Motor neuron (in vitro differentiated cells): Measurements from ENCODE around the gene RAI14. TPM values are rescaled to one million over a fixed set of nuclear protein-coding genes. Genes with fewer than 3 reads are reported as not detected.

Experiments
- ATAC-seq, 8 experiments: fragments of 200-7000 bp; cut with Tn5 transposase; replicated peaks in 6 of 8; 2 replicates each; pipeline ENCODE4 v1.8.0; 2021; ENCODE audit warnings: mild to moderate bottlenecking in 8 of 8, moderate library complexity in 8 of 8
- H3K27ac ChIP-seq, 2 donors: fragments of 250-450 bp; sonication (Bioruptor Pico); 2 replicates each; pipeline ENCODE4 v1.9.0; 2021; ENCODE audit warnings: antibody characterized with exemption in 2 of 2, mild to moderate bottlenecking in 2 of 2, moderate library complexity in 1 of 2
- H3K4me1 ChIP-seq, 2 donors: fragments of 250-450 bp; sonication (Bioruptor Pico); replicated peaks in 1 of 2; 2 replicates each; pipeline ENCODE4 v1.6.1; 2021; ENCODE audit warnings: antibody characterized with exemption in 2 of 2, mild to moderate bottlenecking in 2 of 2, moderate library complexity in 1 of 2
- H3K4me3 ChIP-seq, 5 donors: fragments of 250-450 bp; sonication (Bioruptor Pico); 2 replicates each; pipeline ENCODE4 v1.9.0; 2021; ENCODE audit warnings: antibody characterized with exemption in 5 of 5, mild to moderate bottlenecking in 5 of 5, moderate library complexity in 4 of 5
- WGBS, 10 experiments: fragments of 450-650 bp; shearing (Covaris generic); methylation state at CpG; one replicate each; pipeline ENCODE4 v1.0.0; 2022; 5-methylcytosine and 5-hydroxymethylcytosine counted together
- in situ Hi-C, 9 experiments: fragments of 400-800 bp; cut with MboI; loops; one replicate each; pipeline ENCODE4 v1.15.0; 2021; ENCODE audit warnings: low sequenced_read_pairs in 9 of 9, low pct_unique_long_range_greater_than_20kb in 2 of 9; ENCODE audit not compliant: unreplicated experiment in 9 of 9
- total RNA-seq, 8 experiments: library from RNA; unstranded; fragments of 300-600 nt; gene quantifications; 2 replicates each; pipeline versions ENCODE4 v1.2.3 to v1.2.4, GENCODE V29; 2022

Gene RAI14
- total RNA-seq, 8 experiments from 2014 or later = 21.5 to 203 (median 88.2) TPM

- ATAC-seq = no peak
- in situ Hi-C loops = no loop called here
- Histone ChIP-seq H3K4me3 (no peak overlapping the region), H3K4me1 (peaks cover 6 to 13% of the 10 kb centered on the region in 2 donors), H3K27ac (no peak overlapping the region)
- WGBS, 10 experiments = 73 to 100% (median 100%) methylated on average over 1 of the region's 1 CpG; no CpG with 5 or more reads in 4 of the 10 experiments
These were observed 16.1 kb downstream of the RAI14 start for GRCh38 chr5:34672196-34672595.

GRCh38 chr5:34673463-34674125, 17.5 kb downstream of the RAI14 start:
- no peak for ATAC-seq
- Histone ChIP-seq H3K27ac (no peak overlapping the region), H3K4me3 (no peak overlapping the region), H3K4me1 (peaks cover 0 to 13% of the 10 kb centered on the region in 2 donors)
- in situ Hi-C loops = no loop called here
- WGBS, 10 experiments = 44 to 100% (median 83%) methylated on average over 1 to 2 of the region's 4 CpGs; no CpG with 5 or more reads in 5 of the 10 experiments

DNA sequence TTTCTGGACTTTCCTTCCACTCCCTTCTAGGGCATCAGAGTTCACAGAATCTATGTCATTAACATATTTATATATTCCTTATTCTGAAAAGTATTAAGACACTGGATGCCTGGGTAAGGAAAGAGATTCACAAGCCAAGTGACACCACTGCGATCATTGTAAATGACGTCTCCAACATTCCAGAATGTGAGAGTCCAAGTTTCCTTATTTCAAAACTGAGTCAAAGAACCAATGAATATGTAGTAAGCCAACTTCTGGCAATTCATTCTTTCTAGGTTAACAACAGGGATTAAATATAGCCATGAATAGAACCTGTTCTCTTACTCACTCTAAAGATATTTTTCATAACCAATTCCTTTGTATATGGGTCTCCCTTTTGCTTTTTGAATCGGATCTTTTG, 18.1 kb downstream of the RAI14 start:
- Histone ChIP-seq H3K27ac (no peak overlapping the region), H3K4me3 (no peak overlapping the region), H3K4me1 (peaks cover 0 to 13% of the 10 kb centered on the region in 2 donors)
- ATAC-seq = peak in 3 of 8 experiments; percentile 87 to 89 (median 87)
- in situ Hi-C loops = no loop called here
- 0 to 100% (median 87%) methylated on average over 1 to 3 of the region's 3 CpGs; no CpG with 5 or more reads in 2 of the 10 experiments for WGBS, 10 experiments

GRCh38 chr5:34675857-34676256, 19.7 kb downstream of the RAI14 start:
- ATAC-seq = no peak
- Histone ChIP-seq H3K4me1 (peaks cover 0 to 2% of the 10 kb centered on the region in 2 donors), H3K4me3 (no peak overlapping the region), H3K27ac (no peak overlapping the region)
- in situ Hi-C loops = no loop called here
- WGBS, 10 experiments = 20 to 100% (median 71%) methylated on average over 1 to 3 of the region's 3 CpGs; no CpG with 5 or more reads in 2 of the 10 experiments

- no peak for ATAC-seq
- in situ Hi-C loops = no loop called here
- Histone ChIP-seq H3K27ac (no peak overlapping the region), H3K4me3 (no peak overlapping the region), H3K4me1 (no peaks in the 10 kb centered on the region)
- 60 to 100% (median 83%) methylated on average over 1 to 4 of the region's 4 CpGs; no CpG with 5 or more reads in 1 of the 10 experiments for WGBS, 10 experiments
These were observed 20.3 kb downstream of the RAI14 start for GRCh38 chr5:34676416-34676815.

- no peak overlapping the region for H3K27ac ChIP-seq
- no peak for ATAC-seq
- in situ Hi-C loops = no loop called here
- no peak overlapping the region for H3K4me3 ChIP-seq
- no peaks in the 10 kb centered on the region for H3K4me1 ChIP-seq
- WGBS, 10 experiments = 100% methylated on average over 1 to 3 of the region's 3 CpGs; no CpG with 5 or more reads in 7 of the 10 experiments
These were observed 21.3 kb downstream of the RAI14 start for GRCh38 chr5:34677428-34677827.

DNA sequence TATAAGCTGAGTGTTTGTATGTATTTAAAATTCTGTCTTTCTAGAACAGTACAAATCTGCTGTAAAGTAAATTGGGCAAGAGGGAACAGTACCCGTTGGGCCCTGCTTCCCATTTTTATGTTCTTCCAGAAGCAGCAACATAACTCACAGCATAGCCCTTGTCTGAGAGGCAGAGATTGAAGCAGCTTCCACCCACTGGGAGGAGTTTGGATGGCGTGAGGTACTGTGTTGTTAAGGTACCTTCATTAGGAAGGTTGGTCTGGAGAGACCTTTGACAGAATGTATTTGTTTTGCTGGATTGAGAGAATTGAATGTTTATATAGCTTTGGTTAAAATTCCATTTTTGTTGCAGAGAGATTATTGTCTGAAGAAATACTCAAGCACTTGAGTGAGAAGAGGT, 24.8 kb downstream of the RAI14 start:
- no peak for ATAC-seq
- H3K4me3 ChIP-seq = no peak overlapping the region
- no peak overlapping the region for H3K27ac ChIP-seq
- peaks cover 16 to 19% of the 10 kb centered on the region in 2 donors for H3K4me1 ChIP-seq
- in situ Hi-C loops = no loop called here
- 17 to 100% (median 79%) methylated on average over 1 to 2 of the region's 2 CpGs; no CpG with 5 or more reads in 1 of the 10 experiments for WGBS, 10 experiments

DNA sequence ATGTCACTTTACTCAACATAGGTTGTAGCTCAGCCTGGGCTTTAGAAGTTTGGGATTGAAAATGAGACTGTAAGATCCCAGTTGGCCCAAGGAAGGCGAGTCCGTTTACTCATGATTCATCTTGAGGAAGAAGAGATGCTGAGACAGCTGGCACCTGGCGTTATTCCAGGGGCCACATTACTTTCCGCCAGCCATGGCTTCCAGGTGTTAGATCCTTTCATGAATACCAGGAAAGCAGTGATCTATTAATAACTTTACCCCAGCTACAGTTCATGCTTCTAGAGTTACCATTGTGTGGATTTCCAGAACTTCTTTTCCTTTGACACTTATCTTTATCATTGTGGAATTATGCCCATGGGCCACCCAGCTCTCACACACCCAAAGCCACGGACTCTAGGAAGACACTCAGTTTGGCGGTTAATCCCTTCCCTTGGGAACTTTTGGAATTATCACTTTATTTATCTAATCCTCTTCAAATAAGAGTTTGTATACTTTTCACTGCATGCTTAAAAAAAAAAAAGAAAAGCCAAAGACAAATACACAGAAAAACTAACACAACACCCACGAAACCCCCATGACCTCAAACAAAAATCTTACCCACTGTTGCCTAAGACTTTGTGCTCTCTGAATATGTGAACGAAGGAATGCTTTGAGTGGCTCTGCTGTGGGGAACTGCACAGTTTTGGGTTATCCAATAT, 26.9 kb downstream of the RAI14 start:
- ATAC-seq = peak in 1 of 8 experiments; percentile 25
- Histone ChIP-seq H3K4me1 (peaks cover 22 to 35% of the 10 kb centered on the region in 2 donors), H3K27ac (peak overlapping the region in 1 of 2 donors; percentile 34), H3K4me3 (no peak overlapping the region)
- in situ Hi-C loops = no loop called here
- WGBS, 10 experiments = 64 to 100% (median 85%) methylated on average over 2 to 8 of the region's 8 CpGs; no CpG with 5 or more reads in 1 of the 10 experiments

- H3K27ac ChIP-seq = no peak overlapping the region
- ATAC-seq = peak; percentile 64 to 98 (median 85)
- WGBS, 10 experiments = 0 to 100% (median 0%) methylated on average over 1 to 2 of the region's 4 CpGs; no CpG with 5 or more reads in 3 of the 10 experiments
- H3K4me3 ChIP-seq = no peak overlapping the region
- in situ Hi-C loops = no loop called here
- H3K4me1 ChIP-seq = peaks cover 22 to 35% of the 10 kb centered on the region in 2 donors
These were observed 28.3 kb downstream of the RAI14 start for GRCh38 chr5:34684281-34684979.

- no peak for ATAC-seq
- no peak overlapping the region for H3K27ac ChIP-seq
- in situ Hi-C loops = no loop called here
- H3K4me1 ChIP-seq = peaks cover 22 to 35% of the 10 kb centered on the region in 2 donors
- WGBS, 10 experiments = 80 to 100% (median 89%) methylated on average over 1 to 4 of the region's 4 CpGs; no CpG with 5 or more reads in 1 of the 10 experiments
- H3K4me3 ChIP-seq = no peak overlapping the region
These were observed 28.8 kb downstream of the RAI14 start for GRCh38 chr5:34684980-34685352.

GRCh38 chr5:34685485-34686165, 29.5 kb downstream of the RAI14 start:
- peaks cover 22 to 35% of the 10 kb centered on the region in 2 donors for H3K4me1 ChIP-seq
- WGBS, 10 experiments = 0 to 60% (median 0%) methylated on average over 1 of the region's 1 CpG; no CpG with 5 or more reads in 5 of the 10 experiments
- peak in 3 of 8 experiments; percentile 16 to 31 (median 17) for ATAC-seq
- no peak overlapping the region for H3K4me3 ChIP-seq
- H3K27ac ChIP-seq = peak overlapping the region in 1 of 2 donors; percentile 51
- in situ Hi-C loops = no loop called here

DNA sequence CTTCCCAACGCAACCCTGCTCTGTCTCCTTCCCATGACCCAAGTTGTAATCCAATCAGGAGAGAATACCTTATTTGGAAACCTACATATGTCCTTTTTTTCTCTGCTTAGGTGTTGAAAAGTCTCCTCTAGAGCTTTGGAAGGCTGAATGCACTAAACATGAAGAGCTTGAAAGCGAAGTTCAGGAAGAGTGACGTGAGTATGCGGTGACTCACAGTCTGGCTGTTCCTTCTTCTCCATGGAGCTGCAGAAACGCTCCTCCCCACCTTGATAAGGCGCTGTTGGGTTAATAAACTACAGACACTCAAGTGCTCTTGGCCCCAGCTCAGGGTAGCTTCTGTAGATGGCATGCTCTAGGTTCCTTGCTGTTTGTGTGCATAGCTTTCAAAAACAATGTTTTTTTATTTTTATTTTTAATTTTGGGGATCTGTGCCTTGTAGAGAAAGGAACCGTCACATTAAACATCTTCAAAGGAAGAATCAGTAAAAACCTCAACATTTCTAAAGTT, 30.7 kb downstream of the RAI14 start:
- WGBS, 10 experiments = 10 to 83% (median 64%) methylated on average over 1 to 7 of the region's 7 CpGs
- Histone ChIP-seq H3K4me3 (no peak overlapping the region), H3K27ac (no peak overlapping the region), H3K4me1 (peaks cover 22 to 35% of the 10 kb centered on the region in 2 donors)
- in situ Hi-C loops = no loop called here
- peak; percentile 29 to 81 (median 56) for ATAC-seq
